NCI-H2029 treated with DMSO at 0.1 percent for 48 hours (cell line): ENCODE measurements around the gene ARHGEF39.
"Not testable (repeated sequence)": the region's sequence is repeated elsewhere in the genome, so short reads cannot be mapped to it uniquely, and the experiment has no call there.

Experiments
- DNase-seq: peaks from one replicate; lab custom pipeline; 2025; lab: John Stamatoyannopoulos, UW

Gene ARHGEF39

DNA sequence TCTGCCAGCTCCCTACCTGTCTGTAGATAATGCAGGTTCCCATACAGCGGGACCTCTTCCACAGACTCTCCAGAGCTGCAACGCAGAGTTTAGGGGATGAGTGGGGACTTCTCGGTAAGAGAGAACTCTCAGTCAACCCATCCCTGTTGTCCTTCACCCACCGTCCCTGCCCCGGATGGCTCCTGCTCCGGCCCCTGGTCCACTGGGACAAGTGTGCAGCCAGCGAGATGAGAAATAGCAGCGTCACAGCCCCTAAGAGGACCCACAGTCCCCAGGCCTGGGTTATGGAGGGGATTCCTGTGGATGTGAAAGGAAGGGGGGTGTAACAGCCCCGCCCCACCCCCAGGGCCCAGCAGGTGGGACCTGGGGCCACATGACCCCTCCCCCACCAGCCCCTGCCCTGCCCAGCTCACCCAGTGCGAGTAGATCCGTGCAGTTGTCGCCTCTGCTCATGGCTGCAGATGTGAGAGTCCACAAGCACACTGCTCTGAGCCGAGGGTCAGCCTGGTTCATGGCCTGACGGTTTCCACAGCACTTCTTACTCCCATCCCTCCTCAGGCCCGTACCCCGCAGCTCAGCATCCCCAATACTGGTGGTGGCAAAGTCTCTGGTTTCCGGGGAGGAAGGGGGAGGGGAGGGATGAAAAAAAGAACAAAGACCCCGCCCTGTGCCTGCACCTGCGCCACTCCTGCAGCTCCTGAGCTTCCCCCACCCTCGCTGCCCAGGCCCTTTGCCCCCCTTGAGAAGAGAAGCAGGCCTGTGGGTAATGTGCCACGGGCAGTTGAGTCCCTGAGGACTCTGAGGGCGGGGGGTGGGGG is 14.4 kb downstream of the ARHGEF39 start, which contains the start of gene SIT1:
SIT1 (minus strand) TSS at position 591 of the 818 bp plus-strand sequence; CDS start at position 513, 78 bp downstream.
- no peak for DNase-seq

- DNase-seq, result no peak
Measured at GRCh38 chr9:35649431-35650340, 15.3 kb downstream of the ARHGEF39 start.

- DNase-seq, result peak; percentile 70
Measured at GRCh38 chr9:35646533-35647265, 18.3 kb downstream of the ARHGEF39 start.

GRCh38 chr9:35646153-35646532 is 18.9 kb downstream of the ARHGEF39 start:
- DNase-seq, result no peak

- not testable (repeated sequence) for DNase-seq
Measured at GRCh38 chr9:35645736-35646135, 19.3 kb downstream of the ARHGEF39 start.

DNA sequence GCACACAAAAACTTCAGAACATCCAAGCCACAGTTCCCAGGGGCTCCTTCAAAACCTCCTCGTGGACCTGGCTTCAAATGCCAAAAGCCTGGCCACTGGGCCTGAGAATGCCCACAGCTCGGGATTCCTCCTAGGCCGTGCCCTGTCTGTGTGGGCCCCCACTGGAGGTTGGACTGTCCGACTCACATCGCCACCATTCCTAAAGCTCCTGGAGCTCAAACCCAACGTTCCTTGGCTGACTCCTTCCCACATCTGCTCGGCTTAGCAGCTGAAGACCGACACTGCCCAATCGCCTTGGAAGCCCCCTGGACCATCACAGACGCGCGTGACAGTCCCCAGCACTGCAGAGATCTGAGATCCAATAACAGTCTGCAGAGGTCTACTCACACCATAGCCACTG is 21.9 kb downstream of the ARHGEF39 start:
- DNase-seq, result no peak

DNA sequence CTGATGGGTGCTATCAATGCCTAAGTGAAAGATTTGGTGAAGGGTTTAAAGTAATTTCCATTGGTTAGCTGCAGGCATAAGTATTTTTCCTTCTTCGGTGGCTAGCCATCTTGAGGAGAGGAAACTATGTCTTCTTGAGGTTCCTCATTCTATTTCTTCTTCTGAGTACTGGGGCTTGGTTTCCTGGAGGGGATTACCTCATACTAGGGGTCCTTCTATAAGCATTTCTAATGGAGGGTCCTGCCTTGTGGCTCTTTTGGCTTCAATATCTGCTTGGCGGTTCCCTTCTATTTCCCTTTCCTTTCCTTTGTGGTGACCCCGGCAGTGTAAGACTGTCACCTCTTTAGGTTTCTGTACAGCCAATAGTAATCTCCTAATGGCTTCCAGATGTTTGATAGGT is 23.5 kb downstream of the ARHGEF39 start:
- DNase-seq, result not testable (repeated sequence)

GRCh38 chr9:35640431-35640830 is 24.6 kb downstream of the ARHGEF39 start:
- DNase-seq, result not testable (repeated sequence)

DNA sequence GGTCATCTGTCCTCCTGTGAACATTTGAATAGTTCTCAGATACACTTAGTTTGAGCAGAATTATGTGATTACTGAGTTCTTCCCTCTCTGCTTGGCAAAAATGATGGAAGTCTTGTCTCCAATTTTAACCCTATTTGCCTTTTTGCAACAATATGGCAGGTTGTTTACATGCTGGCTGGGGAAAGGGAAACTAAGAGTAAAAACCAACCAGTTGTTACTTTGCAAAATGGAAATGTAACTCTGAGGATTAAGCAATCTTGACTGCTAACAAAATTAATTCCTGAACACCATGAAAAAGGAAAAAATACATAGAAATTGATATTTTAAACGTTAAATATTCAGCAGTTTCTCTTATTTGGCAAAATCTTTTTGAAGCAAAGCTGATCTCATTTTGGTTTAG is 25.4 kb downstream of the ARHGEF39 start:
- DNase-seq, result no peak

DNA sequence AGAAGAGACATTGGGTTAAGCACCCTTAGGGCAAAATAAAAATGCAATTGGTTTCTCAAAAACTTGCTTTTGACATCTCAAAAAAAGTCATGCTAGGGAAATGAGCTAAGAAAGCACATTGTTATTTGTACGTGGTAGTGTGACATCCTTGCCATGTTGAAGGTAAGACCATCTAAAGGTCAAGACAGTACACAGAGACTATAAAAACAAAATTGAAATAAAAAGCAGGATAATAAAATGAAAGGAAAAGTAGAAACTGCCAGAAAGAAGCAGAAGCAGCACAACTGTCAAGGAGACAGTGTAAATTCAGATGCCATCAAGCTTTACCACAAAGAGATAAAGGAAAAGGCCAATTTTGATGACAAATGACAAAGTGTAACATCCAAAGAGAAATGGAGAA is 25.8 kb downstream of the ARHGEF39 start:
- not testable (repeated sequence) for DNase-seq

- not testable (repeated sequence) for DNase-seq
Measured at GRCh38 chr9:35638751-35639150, 26.2 kb downstream of the ARHGEF39 start.

GRCh38 chr9:35637427-35637955 is 27.5 kb downstream of the ARHGEF39 start:
- DNase-seq, result not testable (repeated sequence)

GRCh38 chr9:35636877-35637246 is 28.1 kb downstream of the ARHGEF39 start:
- not testable (repeated sequence) for DNase-seq

DNA sequence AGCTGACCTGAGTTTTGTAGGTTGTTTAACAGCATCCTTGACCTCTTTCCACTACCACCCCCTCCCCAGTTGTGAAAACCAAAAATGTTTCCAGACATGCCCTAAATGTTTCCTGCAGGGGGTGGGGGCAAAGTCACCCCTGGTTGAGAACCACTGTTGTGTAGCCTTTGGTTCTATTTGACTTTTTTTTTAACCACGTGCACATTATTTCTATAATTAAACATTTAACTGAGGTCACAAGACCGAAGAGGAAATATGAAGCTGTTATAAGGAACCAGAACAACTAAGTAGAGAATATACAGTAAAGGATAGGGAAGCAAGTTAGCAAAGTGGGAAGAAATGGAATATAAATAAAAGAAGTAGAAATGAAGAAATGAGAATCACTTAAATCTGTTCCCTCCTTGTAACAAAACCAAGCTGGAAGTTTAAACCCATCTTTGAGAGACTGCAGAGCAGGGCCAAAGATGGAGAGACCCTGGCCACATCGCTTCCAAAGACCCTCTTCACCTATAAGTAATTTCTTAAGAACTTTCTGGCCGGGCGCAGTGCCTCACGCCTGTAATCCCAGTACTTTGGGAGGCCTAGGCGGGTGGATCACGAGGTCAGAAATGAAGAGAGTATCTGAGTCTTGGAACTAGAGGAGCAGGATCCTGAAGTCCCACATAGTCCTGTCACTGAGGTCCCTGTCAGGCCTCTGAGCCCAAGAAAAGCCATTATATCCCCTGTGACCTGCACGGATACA is 28.7 kb downstream of the ARHGEF39 start:
- no peak for DNase-seq

DNA sequence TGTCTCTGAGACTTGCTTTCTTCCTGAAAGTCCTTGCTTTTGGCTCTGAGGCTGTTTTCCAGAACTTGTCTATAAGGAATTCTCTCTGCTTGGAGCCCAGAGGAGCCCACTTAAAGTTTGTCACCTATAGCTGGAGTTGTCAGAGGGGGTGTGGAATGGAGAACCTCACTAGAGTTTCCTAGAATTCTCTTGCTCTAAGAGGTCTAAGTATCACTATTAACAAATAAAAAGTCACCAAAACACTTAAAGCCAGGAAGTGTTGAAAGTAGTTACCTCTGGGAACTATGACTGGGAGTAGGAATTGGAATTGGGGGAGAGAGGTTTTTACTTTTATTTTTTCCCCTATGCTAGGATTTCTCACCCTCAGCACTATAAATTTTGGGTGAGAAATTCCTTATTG is 29.3 kb downstream of the ARHGEF39 start:
- no peak for DNase-seq

DNA sequence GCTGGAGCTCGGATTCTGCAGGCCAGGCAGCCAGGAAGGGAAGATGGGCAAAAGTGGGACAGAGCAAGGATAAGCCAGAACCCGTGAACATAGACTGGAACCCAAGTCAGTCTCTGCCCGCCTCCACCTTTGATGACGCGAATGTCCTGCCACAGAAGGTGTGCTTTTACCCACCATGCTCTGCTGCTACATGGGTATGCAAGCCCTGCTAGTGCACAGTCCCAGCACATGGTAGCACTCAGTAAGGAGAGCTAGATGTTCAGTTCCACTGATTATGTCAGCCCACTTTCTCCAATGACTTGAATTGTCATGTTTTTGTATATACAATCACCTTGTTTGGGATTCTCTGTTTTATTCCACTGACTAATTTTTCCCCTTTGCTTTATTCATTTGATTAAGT is 35.4 kb downstream of the ARHGEF39 start:
- no peak for DNase-seq

- DNase-seq, result no peak
Measured at GRCh38 chr9:35628389-35628991, 36.5 kb downstream of the ARHGEF39 start.

- DNase-seq, result no peak
Measured at GRCh38 chr9:35627575-35627974, 37.4 kb downstream of the ARHGEF39 start.

- DNase-seq, result no peak
Measured at GRCh38 chr9:35619800-35620158, 45.2 kb downstream of the ARHGEF39 start.

DNA sequence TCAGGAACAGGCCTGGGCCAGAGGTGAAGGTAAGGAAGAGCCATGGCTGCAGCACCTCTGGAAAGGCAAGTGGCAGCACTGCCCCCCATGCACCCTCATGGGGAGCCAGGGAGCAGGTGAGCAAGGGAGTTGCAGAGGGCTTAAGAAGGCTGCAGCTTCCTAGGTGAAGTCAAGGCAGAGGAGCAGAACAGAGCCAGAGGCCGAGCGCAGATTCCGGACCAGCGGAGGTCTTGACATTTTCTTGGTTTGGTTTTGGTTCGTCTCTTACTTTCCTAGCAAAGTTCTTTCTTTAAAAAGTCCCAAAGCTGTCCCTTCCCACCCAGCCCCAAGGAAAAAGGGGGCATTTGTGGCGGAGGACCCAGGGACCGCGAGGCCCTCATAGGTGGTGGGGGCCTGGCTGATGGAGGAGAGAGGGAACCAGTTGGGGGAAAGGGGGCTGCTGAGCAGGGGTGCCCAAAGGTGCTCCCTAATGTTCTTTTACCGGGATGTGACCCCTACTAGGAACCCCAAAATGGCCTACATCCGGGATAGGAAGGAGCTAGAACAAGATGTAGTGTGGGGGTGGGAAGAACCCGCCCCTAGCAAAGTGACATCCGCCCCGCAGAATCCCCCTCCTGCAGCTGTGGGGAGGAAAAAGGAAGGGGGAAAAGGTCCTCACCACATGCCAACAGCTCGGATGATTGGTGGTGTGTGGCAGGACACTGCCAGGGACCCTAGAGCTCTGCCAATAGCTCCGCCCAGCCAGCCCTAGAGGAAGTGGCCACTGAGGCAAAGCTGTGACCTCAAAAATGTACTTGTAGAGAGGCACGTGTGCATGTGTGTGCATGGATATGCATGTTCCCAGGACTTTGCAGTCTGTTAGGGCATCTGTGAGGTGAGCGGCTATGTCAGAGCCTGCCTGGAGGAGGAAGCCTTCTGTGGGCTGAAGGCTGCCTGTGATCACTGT is 45.9 kb downstream of the ARHGEF39 start:
- no peak for DNase-seq
